ENCODE results near the gene RPEL1.
"Not testable (repeated sequence)": the region's sequence is repeated elsewhere in the genome, so short reads cannot be mapped to it uniquely, and the experiment has no call there.

RPEL1 gene

GRCh38 chr10:103215601-103216000 lies 30.1 kb upstream of the RPEL1 start:
- no peak overlapping the region for H3K4me3 ChIP-seq (replicated peaks; ENCODE audit: low read depth, low read length)
- H3K36me3 ChIP-seq (ENCODE audit: control insufficient read depth, insufficient read depth, low read length), result no peaks in the 10 kb centered on the region
- TF ChIP-seq CTCF (IDR thresholded peaks at IDR 0.05; ENCODE audit: insufficient read depth, low read length, poor library complexity, severe bottlenecking), result no peak
- no peak for DNase-seq (ENCODE audit: extremely low read depth, insufficient read length)
- no peaks in the 10 kb centered on the region for H3K27me3 ChIP-seq (replicated peaks; ENCODE audit: control insufficient read depth, insufficient read depth, low read length)

- not testable (repeated sequence) for H3K27me3 ChIP-seq (replicated peaks; ENCODE audit: control insufficient read depth, insufficient read depth, low read length); H3K4me3 ChIP-seq (replicated peaks; ENCODE audit: low read depth, low read length); H3K36me3 ChIP-seq (ENCODE audit: control insufficient read depth, insufficient read depth, low read length); DNase-seq (ENCODE audit: extremely low read depth, insufficient read length)
Measured at GRCh38 chr10:103216362-103216761, 29.3 kb upstream of the RPEL1 start.

- no peak for TF ChIP-seq CTCF (IDR thresholded peaks at IDR 0.05; ENCODE audit: insufficient read depth, low read length, poor library complexity, severe bottlenecking)
- no peaks in the 10 kb centered on the region for H3K27me3 ChIP-seq (replicated peaks; ENCODE audit: control insufficient read depth, insufficient read depth, low read length)
- H3K36me3 ChIP-seq (ENCODE audit: control insufficient read depth, insufficient read depth, low read length), result no peaks in the 10 kb centered on the region
- H3K4me3 ChIP-seq (replicated peaks; ENCODE audit: low read depth, low read length), result no peak overlapping the region
- no peak for DNase-seq (ENCODE audit: extremely low read depth, insufficient read length)
Measured at GRCh38 chr10:103224133-103224532, 21.6 kb upstream of the RPEL1 start.

- not testable (repeated sequence) for DNase-seq (ENCODE audit: extremely low read depth, insufficient read length); H3K4me3 ChIP-seq (replicated peaks; ENCODE audit: low read depth, low read length); H3K36me3 ChIP-seq (ENCODE audit: control insufficient read depth, insufficient read depth, low read length); H3K27me3 ChIP-seq (replicated peaks; ENCODE audit: control insufficient read depth, insufficient read depth, low read length)
Measured at GRCh38 chr10:103224721-103225120, 21.0 kb upstream of the RPEL1 start.

GRCh38 chr10:103225939-103226338 lies 19.7 kb upstream of the RPEL1 start:
- no peak for DNase-seq (ENCODE audit: extremely low read depth, insufficient read length)
- no peak overlapping the region for H3K4me3 ChIP-seq (replicated peaks; ENCODE audit: low read depth, low read length)
- no peaks in the 10 kb centered on the region for H3K27me3 ChIP-seq (replicated peaks; ENCODE audit: control insufficient read depth, insufficient read depth, low read length)
- no peak for TF ChIP-seq CTCF (IDR thresholded peaks at IDR 0.05; ENCODE audit: insufficient read depth, low read length, poor library complexity, severe bottlenecking)
- no peaks in the 10 kb centered on the region for H3K36me3 ChIP-seq (ENCODE audit: control insufficient read depth, insufficient read depth, low read length)

GRCh38 chr10:103227416-103227815 lies 18.3 kb upstream of the RPEL1 start:
- no peak for TF ChIP-seq CTCF (IDR thresholded peaks at IDR 0.05; ENCODE audit: insufficient read depth, low read length, poor library complexity, severe bottlenecking)
- H3K27me3 ChIP-seq (replicated peaks; ENCODE audit: control insufficient read depth, insufficient read depth, low read length), result no peaks in the 10 kb centered on the region
- H3K36me3 ChIP-seq (ENCODE audit: control insufficient read depth, insufficient read depth, low read length), result no peaks in the 10 kb centered on the region
- no peak overlapping the region for H3K4me3 ChIP-seq (replicated peaks; ENCODE audit: low read depth, low read length)
- DNase-seq (ENCODE audit: extremely low read depth, insufficient read length), result no peak

- DNase-seq (ENCODE audit: extremely low read depth, insufficient read length), result no peak
- no peak for TF ChIP-seq CTCF (IDR thresholded peaks at IDR 0.05; ENCODE audit: insufficient read depth, low read length, poor library complexity, severe bottlenecking)
Measured at GRCh38 chr10:103231047-103231551, 14.6 kb upstream of the RPEL1 start.

More at GRCh38 chr10:103231047-103231551, 14.6 kb upstream of the RPEL1 start:
- Histone ChIP-seq H3K27me3 (replicated peaks; ENCODE audit: control insufficient read depth, insufficient read depth, low read length) (no peaks in the 10 kb centered on the region), H3K36me3 (ENCODE audit: control insufficient read depth, insufficient read depth, low read length) (no peaks in the 10 kb centered on the region), H3K4me3 (replicated peaks; ENCODE audit: low read depth, low read length) (no peak overlapping the region)
